Middle frontal gyrus (tissue), 1 donor: ENCODE data around the gene NKD1.

Experiments
- DNase-seq: peaks from one replicate; pipeline ENCODE4 v3.0.0-alpha.2; 2015; ENCODE audit warnings: low spot score; ENCODE audit errors: extremely low spot score

NKD1 gene

GRCh38 chr16:50611995-50612848, 64.0 kb downstream of the NKD1 start:
- DNase-seq, result no peak

DNA sequence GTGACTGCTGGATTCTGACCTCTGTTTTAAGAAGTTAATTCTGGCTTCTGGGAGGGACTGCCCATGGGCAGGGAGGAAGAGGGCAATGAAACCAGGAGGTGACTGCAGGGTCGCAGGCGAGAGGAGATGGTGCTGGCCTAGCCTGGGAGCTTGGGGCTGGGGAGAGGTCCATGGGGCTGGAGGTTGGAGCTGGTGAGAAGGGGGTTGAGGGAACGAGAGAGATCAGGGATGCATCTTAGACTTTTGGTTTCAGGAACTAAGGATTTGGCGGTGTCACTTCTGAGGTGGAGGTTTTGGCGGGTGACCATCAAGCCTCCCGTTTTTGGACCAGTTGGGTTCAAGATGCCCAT, 64.6 kb downstream of the NKD1 start:
- no peak for DNase-seq

- no peak for DNase-seq
Measured at GRCh38 chr16:50613281-50613963, 65.2 kb downstream of the NKD1 start.

DNA sequence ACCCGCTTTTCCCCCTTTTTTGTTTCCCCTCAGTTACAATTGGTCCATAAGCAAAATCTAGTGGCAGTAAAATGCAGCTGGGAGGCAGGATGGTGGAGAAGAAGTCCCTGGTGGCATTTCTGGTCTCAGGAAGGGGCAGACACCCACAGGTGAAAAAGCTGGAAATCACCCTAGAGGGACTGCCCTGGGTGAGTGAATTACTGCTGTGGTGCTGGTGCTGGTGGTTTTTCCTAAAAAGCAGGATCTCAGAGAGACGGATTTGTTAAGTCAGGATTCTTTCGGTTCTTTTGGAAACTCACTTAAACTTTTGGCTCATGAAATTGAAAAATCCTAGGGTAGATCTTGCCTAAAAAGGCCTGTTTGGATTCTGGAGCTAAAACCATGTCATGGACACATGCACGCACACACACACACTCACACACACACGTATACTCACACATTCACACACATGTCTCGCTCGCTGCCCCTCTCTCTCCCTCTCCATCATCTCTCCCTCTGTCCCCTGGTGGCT, 65.8 kb downstream of the NKD1 start:
- DNase-seq, result no peak

GRCh38 chr16:50614955-50615724, 66.9 kb downstream of the NKD1 start:
- DNase-seq, result no peak

- DNase-seq, result no peak
Measured at GRCh38 chr16:50615891-50616290, 67.7 kb downstream of the NKD1 start.

- no peak for DNase-seq
Measured at GRCh38 chr16:50616386-50616785, 68.2 kb downstream of the NKD1 start.

DNA sequence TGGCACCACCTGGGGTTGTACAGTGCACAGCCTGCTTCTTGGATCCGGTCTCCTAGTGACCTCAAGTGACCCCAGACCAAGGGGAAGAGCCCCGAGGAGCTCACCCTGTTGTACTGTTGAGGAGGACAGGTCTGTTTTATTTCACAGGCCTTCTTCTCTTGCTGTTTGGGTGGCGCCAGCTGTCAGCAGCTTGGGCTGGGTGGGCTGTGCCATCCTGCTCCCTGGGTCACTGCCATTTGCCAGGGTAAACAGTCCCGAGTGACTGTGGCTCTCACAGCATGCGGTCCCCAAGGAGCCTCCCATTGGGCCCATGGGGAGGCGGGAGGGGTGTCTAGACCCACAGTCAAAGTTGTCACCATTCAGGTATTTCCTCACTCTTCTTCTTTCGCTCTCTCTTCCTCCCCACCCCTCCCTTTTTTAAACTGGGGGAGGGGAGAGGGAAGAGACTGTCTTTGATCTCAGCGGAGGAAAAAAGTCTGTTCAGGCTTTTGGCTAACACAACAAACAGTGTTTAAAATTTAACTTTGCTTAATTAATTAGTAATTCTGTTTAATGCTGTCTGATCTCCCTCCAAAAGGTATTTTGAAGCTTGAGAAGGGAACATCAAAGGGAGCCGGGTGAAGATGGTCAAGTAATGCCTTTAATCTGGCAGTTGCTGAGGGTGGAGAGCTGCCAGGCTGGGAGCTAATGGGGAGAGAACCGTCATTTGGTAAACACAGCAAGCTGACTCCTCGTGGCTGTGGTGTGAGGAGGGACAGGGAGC, 68.9 kb downstream of the NKD1 start:
- no peak for DNase-seq

DNA sequence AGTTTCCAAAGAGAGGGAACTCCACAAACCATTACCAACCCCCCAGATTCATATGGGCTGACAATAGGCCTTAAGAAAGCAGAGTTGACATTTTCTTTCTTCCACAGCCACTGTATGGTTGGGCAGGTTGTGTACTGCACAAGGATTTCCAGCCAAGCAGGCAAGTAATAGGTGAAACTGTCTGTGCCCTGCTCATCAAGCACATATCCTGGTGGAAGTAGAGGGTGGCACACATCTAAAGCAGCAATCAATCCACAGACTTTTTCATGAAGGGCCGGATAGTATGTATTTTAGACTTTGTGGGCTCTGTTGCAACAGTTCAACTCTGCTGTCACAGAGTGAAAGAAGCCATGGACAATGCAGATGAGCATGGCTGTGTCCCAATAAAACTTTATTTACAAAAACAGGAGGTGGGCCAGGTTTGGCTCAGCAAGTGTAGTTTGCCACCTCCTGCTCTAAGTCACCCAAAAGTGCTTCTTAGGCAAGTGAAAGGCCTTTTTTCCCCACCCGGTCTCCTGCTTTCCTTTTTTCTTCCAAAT, 69.5 kb downstream of the NKD1 start:
- DNase-seq, result no peak

DNA sequence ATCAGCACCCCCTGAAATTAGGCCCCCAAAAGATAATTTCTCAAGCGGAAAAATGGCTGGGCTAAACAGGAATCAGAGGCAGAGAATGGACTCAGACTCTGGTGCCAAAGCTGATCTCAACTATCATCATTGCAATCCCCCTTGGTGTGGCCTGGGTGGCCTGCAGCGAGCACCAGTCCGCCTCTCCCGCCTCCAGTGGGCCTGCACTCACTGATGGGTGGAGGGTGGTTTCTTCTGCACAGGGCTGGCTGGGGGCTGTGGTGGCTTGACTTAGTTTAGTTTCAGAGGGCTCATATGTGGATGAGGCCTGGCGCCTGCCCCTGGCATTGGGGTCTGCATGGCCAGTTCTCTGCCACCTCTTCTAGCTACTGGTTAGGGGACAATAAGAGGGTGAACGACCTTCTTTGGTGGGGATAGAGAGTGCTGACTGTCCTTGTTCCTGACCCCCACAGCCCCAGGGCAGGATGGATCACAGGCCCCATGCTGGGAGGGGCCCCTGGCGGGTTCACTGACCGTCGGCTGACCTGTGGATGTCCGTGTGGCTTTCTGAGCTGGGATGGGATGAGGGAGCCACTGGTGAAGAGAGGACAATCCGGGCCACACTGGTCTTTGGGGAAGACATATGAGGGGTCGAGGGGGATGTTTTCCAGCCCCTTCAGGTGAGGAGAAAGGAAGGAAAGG, 70.2 kb downstream of the NKD1 start:
- DNase-seq, result no peak

DNA sequence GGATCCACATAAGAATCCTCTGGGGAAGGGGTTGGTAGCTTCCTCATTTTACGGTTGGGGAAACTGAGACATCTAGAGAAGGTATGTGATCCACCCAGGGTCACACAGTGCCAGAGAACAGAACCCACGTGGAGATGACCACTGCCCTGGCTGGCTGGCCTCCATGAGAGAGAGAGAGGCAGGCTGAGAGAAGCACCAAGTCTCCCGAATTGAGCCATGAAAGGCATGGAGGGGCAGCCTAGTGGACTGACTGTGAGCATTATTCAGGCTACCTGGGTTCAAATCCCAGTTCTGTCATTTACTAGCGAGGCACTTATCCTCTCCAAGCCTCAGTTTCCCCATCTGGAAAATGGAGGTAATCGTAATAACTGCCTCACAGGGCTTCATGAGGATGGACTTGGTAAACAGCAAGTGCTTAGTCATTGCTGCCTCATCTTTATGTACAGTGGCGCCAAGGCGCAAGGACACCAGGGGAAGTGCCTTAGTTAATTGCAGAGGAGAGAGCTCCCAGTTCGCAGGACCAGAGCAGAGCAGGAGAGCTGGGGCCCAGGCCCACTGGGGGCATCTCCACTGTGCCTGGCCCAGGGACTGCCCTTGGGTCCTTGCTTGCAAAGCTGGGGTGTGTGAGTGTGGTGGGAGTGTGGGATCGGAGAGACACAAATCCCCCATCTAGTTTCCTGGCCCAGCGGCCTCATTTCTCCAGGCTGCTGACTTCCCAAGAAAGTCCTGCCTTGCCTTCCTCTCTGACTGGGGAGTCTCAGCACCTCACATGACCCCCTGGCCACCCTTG, 71.7 kb downstream of the NKD1 start:
- DNase-seq, result no peak

DNA sequence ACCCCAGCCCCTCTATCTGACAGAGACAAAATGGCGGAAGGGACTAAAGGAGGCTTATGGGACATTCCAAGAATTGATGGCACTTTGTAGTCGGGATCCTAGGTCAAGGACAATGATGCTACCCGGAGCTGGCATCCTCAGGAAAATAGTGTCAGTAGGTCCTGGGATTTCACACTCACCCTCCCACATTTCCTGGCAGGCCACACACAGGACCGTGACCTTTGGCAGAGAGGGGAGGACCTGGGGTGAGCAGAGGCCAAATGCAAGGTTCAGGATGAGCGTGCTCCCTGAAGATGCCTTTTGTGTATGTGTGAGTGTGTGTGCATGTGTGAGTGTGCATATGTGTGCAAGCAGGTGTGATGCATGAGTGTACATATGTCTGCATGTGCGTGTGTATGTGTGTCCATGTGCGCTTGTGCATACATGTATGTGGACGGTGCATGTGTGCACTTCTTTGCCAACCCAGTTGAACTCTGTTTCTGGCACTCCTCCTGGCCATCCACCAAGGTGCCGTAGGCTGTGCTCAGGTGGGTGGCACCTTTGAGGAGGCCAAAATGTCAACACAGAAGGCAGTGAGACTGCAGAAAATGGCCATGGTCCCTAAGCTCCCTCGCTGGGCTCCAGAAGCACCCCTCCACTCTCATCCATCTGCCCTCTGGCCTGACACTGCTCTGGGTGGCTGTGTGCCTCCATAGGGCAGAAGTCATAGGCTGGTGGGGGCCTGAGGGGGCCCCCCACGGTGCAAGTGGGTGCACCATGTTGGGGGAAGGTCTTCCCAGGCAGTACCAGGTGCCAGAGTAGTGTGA, 72.7 kb downstream of the NKD1 start:
- no peak for DNase-seq

DNA sequence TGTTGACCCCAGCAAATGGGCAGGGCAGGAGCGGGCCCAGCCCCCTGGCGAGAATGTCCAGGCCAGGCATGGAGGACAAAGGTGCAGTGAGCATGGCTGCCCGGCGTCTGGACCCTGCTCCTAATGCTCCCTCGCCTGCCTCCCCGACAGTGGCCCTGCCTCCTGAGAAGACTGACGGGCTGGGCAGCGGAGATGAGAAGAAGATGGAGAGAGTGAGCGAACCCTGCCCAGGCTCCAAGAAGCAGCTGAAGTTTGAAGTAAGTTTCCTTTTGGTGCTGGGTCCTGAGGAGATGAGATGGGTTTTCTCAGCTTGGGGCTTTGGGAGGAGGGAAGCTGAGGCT, 73.2 kb downstream of the NKD1 start:
- no peak for DNase-seq

GRCh38 chr16:50622029-50622428, 73.8 kb downstream of the NKD1 start:
- DNase-seq, result no peak

DNA sequence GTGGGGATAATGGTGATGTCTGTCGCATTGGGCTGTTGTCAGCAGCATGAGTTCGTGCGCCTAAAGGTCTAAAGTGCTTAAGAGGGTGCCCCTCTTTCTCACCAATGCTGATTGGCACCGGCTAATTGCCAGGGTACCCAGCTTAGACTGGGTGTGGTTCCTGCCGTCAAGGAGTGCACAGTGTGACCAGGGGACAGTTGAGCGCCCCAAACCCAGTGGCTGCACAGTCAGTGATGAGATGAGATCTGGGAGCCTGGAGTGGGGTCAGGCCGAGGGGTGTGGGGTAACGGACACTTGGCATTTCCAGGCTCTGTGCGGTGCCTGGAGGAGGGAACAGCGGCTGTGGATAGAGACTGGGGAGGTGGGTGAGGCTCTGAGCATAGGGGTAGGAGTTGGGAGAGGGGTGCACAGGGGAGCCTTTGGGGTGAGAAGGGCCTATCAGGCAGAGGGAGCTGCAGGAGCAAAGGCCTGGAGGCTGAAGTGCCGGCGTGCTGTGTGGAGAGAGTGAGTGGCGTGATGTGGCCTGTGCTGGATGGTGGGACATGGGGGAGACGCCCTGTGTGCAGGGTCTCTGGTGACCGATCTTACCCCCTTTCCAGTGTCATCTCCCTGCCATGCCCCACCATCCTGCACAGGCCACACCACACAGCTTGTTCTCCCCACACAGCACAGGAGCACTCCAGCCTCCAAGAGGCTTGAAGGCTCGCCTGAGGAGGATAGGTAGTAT, 74.6 kb downstream of the NKD1 start:
- DNase-seq, result no peak

GRCh38 chr16:50624449-50624970, 76.3 kb downstream of the NKD1 start:
- DNase-seq, result no peak

DNA sequence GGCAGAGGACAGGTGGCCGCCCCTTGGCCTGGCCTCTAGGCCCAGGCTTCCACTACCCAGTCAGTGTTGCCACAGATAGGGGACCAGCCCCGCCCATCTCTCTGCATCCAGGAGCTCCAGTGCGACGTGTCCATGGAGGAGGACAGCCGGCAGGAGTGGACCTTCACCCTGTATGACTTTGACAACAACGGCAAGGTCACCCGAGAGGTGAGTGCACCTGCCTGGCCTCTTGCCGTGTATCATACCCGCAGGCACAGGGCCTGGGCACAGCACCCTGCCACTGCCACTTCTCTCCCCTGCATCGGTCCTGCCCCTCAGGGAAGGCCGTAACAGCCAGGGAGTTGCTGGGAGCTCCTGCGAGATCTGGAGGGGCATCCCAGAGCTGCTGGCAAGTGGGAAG, 77.2 kb downstream of the NKD1 start:
- no peak for DNase-seq

DNA sequence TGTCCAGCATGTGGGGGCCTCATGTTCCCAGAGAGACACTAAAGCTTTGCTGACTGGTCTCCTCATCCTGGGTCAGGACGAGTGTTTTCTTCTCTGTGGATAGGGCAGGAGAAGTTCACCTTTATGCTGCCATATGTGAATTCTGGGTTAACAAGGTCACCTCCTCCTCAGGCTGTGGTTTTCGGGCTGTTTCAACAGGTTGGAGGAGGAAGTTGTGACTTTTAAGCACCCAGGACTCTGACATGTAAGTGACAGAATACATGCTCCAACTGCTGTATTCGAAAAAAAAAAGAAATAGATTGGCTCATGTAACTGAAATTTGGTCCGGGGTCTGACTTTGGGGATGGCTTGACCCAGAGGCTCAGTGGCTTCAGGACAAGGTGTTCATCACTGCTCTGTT, 78.7 kb downstream of the NKD1 start:
- no peak for DNase-seq
